OCI-LY7 (cell line): ENCODE results near the gene RNF157. TPM values are rescaled to one million over a fixed set of nuclear protein-coding genes. Genes with fewer than 3 reads are reported as not detected.

ENCODE experiments used
- BruUV-seq: library from RNA; stranded (reverse); fragments of 400-500 nt; replicated peaks from 2 replicates; lab custom pipeline; 2021; lab: Mats Ljungman, UMichigan
- CTCF ChIA-PET: fragments of 300-600 bp; sonication (Branson Sonifier 250); formaldehyde crosslinking; loops from one replicate; lab custom pipeline; 2022; ENCODE audit warnings: antibody characterized with exemption; ENCODE audit not compliant: unreplicated experiment; lab: Charles Lee
- POLR2A ChIA-PET: fragments of 300-600 bp; sonication (Branson Sonifier 250); formaldehyde crosslinking; loops from one replicate; lab custom pipeline; 2022; ENCODE audit warnings: antibody characterized with exemption; lab: Charles Lee
- DNase-seq: peaks from one replicate; pipeline ENCODE4 v3.0.0-alpha.2; 2015; ENCODE audit warnings: low spot score
- H2AFZ ChIP-seq: fragments of 200-600 bp; sonication (generic), shearing (Covaris generic); 2 replicates; pipeline ENCODE4 v1.6.1; 2014; ENCODE audit warnings: mild to moderate bottlenecking, antibody characterized with exemption, low read length, moderate library complexity
- H3K27ac ChIP-seq: fragments of 200-600 bp; sonication (generic); 2 replicates; pipeline ENCODE4 v1.5.1; 2014; ENCODE audit warnings: mixed run types, low read depth, mild to moderate bottlenecking, moderate library complexity, low read length, inconsistent platforms; ENCODE audit not compliant: poor library complexity, severe bottlenecking
- H3K36me3 ChIP-seq: fragments of 200-600 bp; sonication (generic); 2 replicates; pipeline ENCODE4 v1.6.1; 2014; ENCODE audit warnings: mild to moderate bottlenecking, antibody characterized with exemption, low read length, moderate library complexity, mixed read lengths; ENCODE audit not compliant: insufficient read depth
- H3K4me1 ChIP-seq: fragments of 200-600 bp; sonication (generic); 2 replicates; pipeline ENCODE4 v1.5.1; 2014; ENCODE audit warnings: mild to moderate bottlenecking, low read length; ENCODE audit not compliant: insufficient read depth, poor library complexity, severe bottlenecking
- H3K4me2 ChIP-seq: fragments of 200-600 bp; sonication (generic); 2 replicates; pipeline ENCODE4 v1.6.1; 2014; ENCODE audit warnings: mild to moderate bottlenecking, low read length
- H3K4me3 ChIP-seq: fragments of 200-600 bp; sonication (generic); 2 replicates; pipeline ENCODE4 v1.5.1; 2014; ENCODE audit warnings: mild to moderate bottlenecking, low read depth, low read length; ENCODE audit not compliant: poor library complexity, severe bottlenecking
- H3K79me2 ChIP-seq: fragments of 200-600 bp; sonication (generic); 2 replicates; pipeline ENCODE4 v1.6.1; 2016; ENCODE audit warnings: low read depth, mild to moderate bottlenecking, low read length, moderate library complexity, mixed read lengths; ENCODE audit not compliant: insufficient read depth
- H3K9me2 ChIP-seq: fragments of 200-600 bp; sonication (generic); 2 replicates; pipeline ENCODE4 v1.6.1; 2016; ENCODE audit warnings: mild to moderate bottlenecking, low read length, mixed read lengths; ENCODE audit not compliant: insufficient read depth
- H3K9me3 ChIP-seq: fragments of 200-600 bp; sonication (generic); 2 replicates; pipeline ENCODE4 v1.6.1; 2014; ENCODE audit warnings: mild to moderate bottlenecking, mixed run types, low read length, mixed read lengths
- H4K20me1 ChIP-seq: fragments of 200-600 bp; sonication (generic); 2 replicates; pipeline ENCODE4 v1.6.1; 2014; ENCODE audit warnings: mild to moderate bottlenecking, antibody characterized with exemption, low read length, moderate library complexity, mixed read lengths; ENCODE audit not compliant: insufficient read depth
- CTCF ChIP-seq: fragments of 200-600 bp; sonication (generic); conservative IDR thresholded peaks from 2 replicates; pipeline ENCODE4 v1.5.1; 2014; ENCODE audit warnings: mild to moderate bottlenecking, antibody characterized with exemption, low read length, moderate library complexity, mixed read lengths
- EZH2phosphoT487 ChIP-seq: fragments of 200-600 bp; sonication (generic); IDR thresholded peaks from 2 replicates; pipeline ENCODE4 v1.6.1; 2018; ENCODE audit warnings: low read depth, borderline replicate concordance, mild to moderate bottlenecking, mixed run types, antibody characterized with exemption, low read length, moderate library complexity, mixed read lengths
- intact Hi-C: fragments of 100-400 bp; cut with micrococcal nuclease; formaldehyde crosslinking; loops from one replicate; pipeline ENCODE4 v1.10.0; 2022; ENCODE audit not compliant: unreplicated experiment
- total RNA-seq, 2 experiments: library from RNA; depleted of rRNA in 1 of 2; stranded (reverse); fragments of >200 nt in 1 of 2; shearing (Covaris generic) in 1 of 2; gene quantifications; 2 replicates each; pipeline ENCODE4 v1.2.3, GENCODE V29; 2014 to 2022

The RNF157 gene
- total RNA-seq, 2 experiments from 2014 or later, result 0.28 to 1.3 TPM

GRCh38 chr17:76176701-76177574 is 63.4 kb downstream of the RNF157 start:
- H3K9me3 ChIP-seq, result peaks cover 9% of the 10 kb centered on the region; the same call in 1 of the 2 replicates
- no peak overlapping the region for H3K27ac ChIP-seq
- H3K79me2 ChIP-seq, result no peaks in the 10 kb centered on the region
- no peak for DNase-seq
- no peak overlapping the region for H3K4me2 ChIP-seq
- no peak overlapping the region for H3K4me3 ChIP-seq
- intact Hi-C loops, result no loop called here
- TF ChIP-seq EZH2phosphoT487 (no peak), CTCF (no peak)
- CTCF ChIA-PET, result no interaction called here
- no TSS peak for BruUV-seq
- H3K36me3 ChIP-seq, result no peaks in the 10 kb centered on the region
- no peaks in the 10 kb centered on the region for H4K20me1 ChIP-seq
- POLR2A ChIA-PET, result interaction anchor here (1.0 to 1.5 kb wide), 2 partner anchors 11 to 51 kb away, joined by 3 to 5 read pairs; no protein-coding TSS in a partner anchor
- no peaks in the 10 kb centered on the region for H3K9me2 ChIP-seq
- peaks cover 32% of the 10 kb centered on the region for H3K4me1 ChIP-seq
- no peak overlapping the region for H2AFZ ChIP-seq

- no peaks in the 10 kb centered on the region for H3K79me2 ChIP-seq
- intact Hi-C loops, result no loop called here
- no peaks in the 10 kb centered on the region for H4K20me1 ChIP-seq
- peak overlapping the region; percentile 5; the same call in 1 of the 2 replicates for H3K4me2 ChIP-seq
- ChIA-PET POLR2A (interaction anchor here (2.0 kb wide), 1 partner anchor 41 kb away, joined by 4 read pairs; no protein-coding TSS in a partner anchor), CTCF (no interaction called here)
- BruUV-seq, result no TSS peak
- no peak overlapping the region for H3K4me3 ChIP-seq
- H3K4me1 ChIP-seq, result peaks cover 10% of the 10 kb centered on the region
- no peak overlapping the region for H3K27ac ChIP-seq
- peaks cover 9% of the 10 kb centered on the region; the same call in 1 of the 2 replicates for H3K9me3 ChIP-seq
- H2AFZ ChIP-seq, result peak overlapping the region; percentile 44
- no peaks in the 10 kb centered on the region for H3K36me3 ChIP-seq
- no peak for DNase-seq
- TF ChIP-seq EZH2phosphoT487 (no peak), CTCF (no peak)
- no peaks in the 10 kb centered on the region for H3K9me2 ChIP-seq
These were observed 66.3 kb downstream of the RNF157 start for GRCh38 chr17:76174037-76174436.

- H3K4me3 ChIP-seq, result no peak overlapping the region
- DNase-seq, result no peak
- no peaks in the 10 kb centered on the region for H3K79me2 ChIP-seq
- peak overlapping the region; percentile 5; the same call in 1 of the 2 replicates for H3K4me2 ChIP-seq
- no peak for TF ChIP-seq CTCF
- no peak for TF ChIP-seq EZH2phosphoT487
- H3K27ac ChIP-seq, result no peak overlapping the region
- CTCF ChIA-PET, result no interaction called here
- POLR2A ChIA-PET, result interaction anchor here (2.0 kb wide), 1 partner anchor 40 kb away, joined by 4 read pairs; no protein-coding TSS in a partner anchor
- BruUV-seq, result no TSS peak
- H3K9me2 ChIP-seq, result no peaks in the 10 kb centered on the region
- peaks cover 10% of the 10 kb centered on the region for H3K4me1 ChIP-seq
- H3K9me3 ChIP-seq, result peaks cover 9% of the 10 kb centered on the region; the same call in 1 of the 2 replicates
- H3K36me3 ChIP-seq, result no peaks in the 10 kb centered on the region
- no peaks in the 10 kb centered on the region for H4K20me1 ChIP-seq
- intact Hi-C loops, result no loop called here
- peak overlapping the region; percentile 44 for H2AFZ ChIP-seq
These were observed 66.8 kb downstream of the RNF157 start for GRCh38 chr17:76173474-76173873.
